ENCODE data around the gene AWAT1.
"Not testable (repeated sequence)": the region's sequence is repeated elsewhere in the genome, so short reads cannot be mapped to it uniquely, and the experiment has no call there.

The AWAT1 gene

GRCh38 chrX:70234355-70234754 lies at the start of gene AWAT1:
Gene AWAT1 (plus strand): TSS chrX:70234655. CDS start chrX:70234696, 41 bp downstream.
- no peak for DNase-seq

DNA sequence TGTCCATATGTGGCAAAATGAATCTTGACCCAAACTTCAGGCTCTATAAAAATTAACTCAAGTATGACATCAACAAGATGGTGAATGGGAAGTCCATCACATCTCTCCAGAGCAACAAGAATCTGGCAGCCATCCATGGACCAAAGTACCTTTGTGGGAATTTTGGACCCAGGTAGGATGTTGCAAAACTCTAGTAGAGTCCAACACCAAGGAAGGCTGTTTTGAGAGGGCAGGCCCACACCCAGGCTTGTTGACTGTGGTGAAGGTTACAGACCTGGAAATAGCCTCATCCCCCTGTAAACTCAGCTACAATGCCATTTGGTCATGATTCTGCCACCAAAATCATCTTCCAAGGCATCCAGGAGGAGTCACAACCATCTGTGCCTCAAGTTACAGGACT lies 44.2 kb upstream of the AWAT1 start:
- no peak for DNase-seq

GRCh38 chrX:70196961-70197720 lies 37.3 kb upstream of the AWAT1 start:
- peak; percentile 74 for DNase-seq

DNA sequence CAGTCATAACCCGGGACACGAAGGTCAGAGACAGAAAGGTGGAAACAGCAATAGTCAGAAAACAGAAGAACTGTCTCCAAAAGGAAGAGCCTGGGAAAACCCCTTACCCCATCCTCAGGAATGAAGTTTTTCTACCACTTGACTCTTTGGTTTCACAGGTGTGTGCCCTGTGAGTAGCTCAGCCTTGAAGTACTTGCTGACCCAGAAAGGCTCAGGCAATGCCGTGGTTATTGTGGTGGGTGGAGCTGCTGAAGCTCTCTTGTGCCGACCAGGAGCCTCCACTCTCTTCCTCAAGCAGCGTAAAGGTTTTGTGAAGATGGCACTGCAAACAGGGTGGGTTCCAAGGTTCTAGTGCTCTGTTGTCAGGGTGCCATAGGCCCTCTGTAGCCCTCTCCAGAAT lies 32.7 kb upstream of the AWAT1 start:
- DNase-seq = no peak

GRCh38 chrX:70208479-70208878 lies 26.0 kb upstream of the AWAT1 start:
- no peak for DNase-seq

DNA sequence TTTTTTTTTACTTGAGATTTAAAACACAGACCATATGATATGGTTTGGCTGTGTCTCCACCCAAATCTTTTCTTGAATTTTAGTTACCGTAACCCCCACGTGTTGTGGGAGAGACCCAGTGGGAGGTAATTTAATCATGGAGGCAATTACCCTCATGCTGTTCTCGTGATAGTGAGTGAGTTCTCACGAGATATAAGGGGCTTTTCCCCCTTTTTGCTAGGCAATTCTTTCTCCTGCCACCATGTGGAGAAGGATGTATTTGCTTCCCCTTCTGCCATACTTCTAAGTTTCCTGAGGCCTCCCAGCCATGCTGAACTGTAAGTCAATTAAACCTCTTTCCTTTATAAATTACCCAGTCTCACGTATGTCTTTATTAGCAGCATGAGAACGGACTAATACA lies 24.9 kb upstream of the AWAT1 start:
- DNase-seq = not testable (repeated sequence)

DNA sequence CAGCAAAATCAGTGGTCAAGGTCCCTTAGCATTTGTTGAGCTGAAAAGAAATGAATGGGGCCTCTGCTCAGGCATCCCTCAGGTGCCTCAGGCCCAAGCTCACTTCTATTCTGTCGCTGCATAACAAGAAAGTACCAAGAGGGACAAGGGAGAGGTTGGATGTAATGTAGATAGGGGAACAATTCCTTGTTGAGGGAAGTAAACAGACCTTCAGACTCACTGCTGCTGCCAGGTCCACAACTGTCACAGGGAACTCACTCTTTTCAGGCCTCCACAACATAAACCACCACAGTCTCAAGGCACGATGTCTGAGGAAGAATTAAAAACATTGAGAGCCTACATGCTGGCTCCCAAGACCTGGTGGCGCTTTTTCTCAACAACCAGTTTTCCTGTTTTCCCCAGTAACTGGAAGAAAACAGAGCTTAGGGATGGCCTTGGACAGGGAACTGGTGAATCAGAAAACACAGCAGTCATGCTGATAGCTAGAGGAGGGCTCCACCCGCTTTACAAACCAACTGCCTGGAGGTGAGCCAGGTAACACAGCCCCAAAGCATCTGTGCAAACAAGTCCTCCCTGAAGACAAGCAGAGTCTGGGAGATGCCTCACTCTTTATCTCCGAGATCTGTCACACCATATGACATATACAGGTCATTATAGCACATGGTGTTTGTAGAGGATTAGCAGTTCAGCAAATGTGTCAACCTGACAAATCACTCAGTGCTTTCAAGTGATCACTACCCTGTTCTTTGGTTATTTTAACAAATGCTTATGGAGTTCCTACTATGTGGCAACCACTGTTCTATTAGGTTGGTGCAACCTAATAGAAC lies 14.3 kb upstream of the AWAT1 start:
- no peak for DNase-seq

DNA sequence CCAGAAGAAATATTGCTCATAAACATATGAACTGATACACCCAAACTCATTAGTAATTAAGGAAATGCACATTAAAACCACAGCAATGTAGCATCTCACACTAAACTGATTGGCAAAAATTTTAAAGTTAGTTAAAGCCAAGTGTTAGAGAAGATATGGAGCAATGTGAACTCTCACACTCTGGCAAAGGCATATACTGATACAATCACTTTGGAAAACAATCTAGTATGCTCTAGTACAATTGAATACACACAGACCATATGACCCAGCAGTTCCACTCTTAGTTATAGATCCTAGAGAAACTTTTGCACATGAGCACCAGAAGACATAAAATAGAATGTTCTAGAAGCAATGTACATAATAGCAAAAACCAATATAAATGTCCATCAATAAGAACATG lies 8.4 kb upstream of the AWAT1 start:
- DNase-seq = no peak

- DNase-seq = no peak
Observed at GRCh38 chrX:70226687-70227086, 7.8 kb upstream of the AWAT1 start.

GRCh38 chrX:70231666-70232065 lies 2.8 kb upstream of the AWAT1 start:
- no peak for DNase-seq

DNA sequence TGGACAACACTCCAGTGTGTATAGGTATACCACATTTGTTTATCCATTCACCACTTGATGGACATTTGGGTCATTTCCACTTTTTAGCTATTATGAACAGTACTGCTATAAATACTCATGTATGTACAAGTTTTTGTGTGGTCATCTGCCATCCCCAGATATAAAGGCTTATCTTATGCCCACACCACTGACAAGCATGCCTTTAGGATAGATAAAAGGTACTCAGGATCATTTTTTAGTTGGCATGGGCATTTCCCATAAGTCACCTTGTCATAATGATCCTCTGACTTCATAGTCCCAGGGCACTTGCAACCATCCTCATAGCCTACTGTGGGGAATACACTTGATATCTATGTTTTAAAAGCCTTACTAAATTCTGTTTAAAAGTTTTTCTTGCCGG lies 6.3 kb downstream of the AWAT1 start:
- DNase-seq = no peak

- no peak for DNase-seq
Observed at GRCh38 chrX:70241501-70241900, 7.0 kb downstream of the AWAT1 start.

DNA sequence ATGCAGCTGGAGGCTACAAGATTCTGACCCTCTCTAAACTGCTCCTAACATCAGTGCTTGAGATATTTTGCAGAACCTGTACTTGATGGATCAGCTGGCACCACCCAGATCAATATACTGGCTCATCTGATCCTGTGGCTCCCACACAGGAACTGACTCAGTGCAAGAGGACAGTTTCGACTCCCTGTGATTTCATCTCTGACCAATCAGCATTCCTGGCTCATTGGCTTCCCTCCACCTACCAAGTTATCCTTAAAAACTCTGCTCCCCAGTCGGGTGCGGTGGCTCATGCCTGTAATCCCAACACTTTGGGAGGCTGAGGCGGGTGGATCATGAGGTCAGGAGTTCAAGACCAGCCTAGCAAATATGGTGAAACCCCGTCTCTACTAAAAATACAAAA lies 9.1 kb downstream of the AWAT1 start:
- DNase-seq = not testable (repeated sequence)

GRCh38 chrX:70244881-70245280 lies 10.4 kb downstream of the AWAT1 start:
- DNase-seq = no peak

GRCh38 chrX:70247252-70247651 lies 12.8 kb downstream of the AWAT1 start:
- DNase-seq = no peak

- no peak for DNase-seq
Observed at GRCh38 chrX:70252491-70252890, 18.0 kb downstream of the AWAT1 start.

GRCh38 chrX:70253377-70254062 lies 19.1 kb downstream of the AWAT1 start:
- DNase-seq = no peak

- DNase-seq = no peak
Observed at GRCh38 chrX:70254063-70254400, 19.6 kb downstream of the AWAT1 start.

DNA sequence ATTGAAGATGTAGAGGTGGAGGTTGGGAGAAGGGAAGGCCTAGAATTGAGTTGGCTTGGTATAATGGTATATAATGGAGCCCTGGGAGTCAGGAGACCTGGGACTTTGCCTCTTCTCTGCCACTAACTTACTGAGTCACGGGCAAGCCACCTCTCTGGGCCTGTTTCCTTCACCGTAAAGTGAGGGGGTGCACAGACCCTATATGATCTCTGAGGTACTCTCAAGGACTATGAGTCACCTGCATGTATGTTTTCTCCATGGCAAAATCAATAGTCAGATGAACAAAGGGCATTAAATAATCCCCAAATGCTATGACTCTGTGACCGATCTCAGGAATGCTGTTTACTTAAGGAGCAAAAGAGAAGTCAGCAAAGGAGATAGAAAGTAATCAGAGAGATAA lies 20.5 kb downstream of the AWAT1 start:
- DNase-seq = no peak

DNA sequence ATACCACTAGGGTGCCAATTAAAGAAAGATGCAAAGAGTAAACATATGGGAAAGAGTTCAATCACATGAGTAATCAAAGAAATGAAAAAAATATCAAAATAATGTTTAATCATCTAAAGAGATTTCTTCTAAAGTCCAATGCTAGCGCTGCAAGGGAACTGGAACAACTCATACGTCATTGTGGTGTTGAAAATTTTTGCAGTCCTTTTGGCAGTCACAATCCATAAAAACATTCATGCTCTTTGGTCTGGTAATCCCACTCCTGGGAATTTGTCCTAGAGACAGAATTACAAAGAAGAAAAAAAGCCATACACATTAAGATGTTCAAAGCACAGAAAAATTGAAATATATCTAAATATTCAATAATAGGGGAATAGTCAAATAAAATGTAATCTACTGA lies 21.0 kb downstream of the AWAT1 start:
- DNase-seq = no peak

- no peak for DNase-seq
Observed at GRCh38 chrX:70257423-70258288, 23.2 kb downstream of the AWAT1 start.

DNA sequence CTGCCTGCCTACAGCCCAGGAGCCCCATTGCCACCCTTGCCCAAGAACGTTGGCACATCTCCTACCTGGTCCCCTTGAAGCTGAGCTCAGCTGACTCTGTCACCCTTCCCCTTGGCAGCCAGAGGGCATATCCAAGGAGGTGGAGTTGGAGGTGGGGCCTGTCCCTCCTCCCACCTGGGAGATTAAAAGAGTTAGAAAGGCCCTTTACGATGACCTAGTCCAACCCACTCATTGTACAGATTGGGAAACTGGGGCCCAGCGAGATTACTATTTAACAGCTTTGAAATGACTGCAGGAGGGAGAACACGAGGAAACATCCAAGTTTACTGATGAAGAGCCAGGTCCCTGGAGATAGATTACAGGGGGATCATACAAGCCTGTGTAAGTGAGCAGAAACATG lies 25.6 kb downstream of the AWAT1 start, which contains the start of gene P2RY4:
Gene P2RY4, minus strand, starts transcription at position 101 of the 400 bp plus-strand sequence. CDS start 580 bp downstream, outside the sequence.
- no peak for DNase-seq

Measured in activated CD4-positive, alpha-beta T cell treated with anti-CD3 and anti-CD28 coated beads for 48 hours (primary cell).